Stimulated activated CD8-positive, alpha-beta memory T cell treated with anti-CD3 and anti-CD28 coated beads, Interleukin-7, amount 100 ng/mL, for 48 hours (primary cell): ENCODE results near the gene TMEM39A.

ENCODE experiments used
- DNase-seq, 2 donors: peaks; one replicate each; pipeline ENCODE4 v3.0.0-alpha.2; 2020; ENCODE audit warnings: low read depth in 1 of 2; ENCODE audit errors: extremely low read depth in 1 of 2

Gene TMEM39A

GRCh38 chr3:119457246-119457645 is 6.2 kb downstream of the TMEM39A start:
- DNase-seq: no peak

GRCh38 chr3:119456469-119456868 is 6.9 kb downstream of the TMEM39A start:
- DNase-seq: no peak

- no peak for DNase-seq
Measured at GRCh38 chr3:119453822-119454221, 9.6 kb downstream of the TMEM39A start.

GRCh38 chr3:119444590-119444989 is 18.8 kb downstream of the TMEM39A start:
- no peak for DNase-seq

DNA sequence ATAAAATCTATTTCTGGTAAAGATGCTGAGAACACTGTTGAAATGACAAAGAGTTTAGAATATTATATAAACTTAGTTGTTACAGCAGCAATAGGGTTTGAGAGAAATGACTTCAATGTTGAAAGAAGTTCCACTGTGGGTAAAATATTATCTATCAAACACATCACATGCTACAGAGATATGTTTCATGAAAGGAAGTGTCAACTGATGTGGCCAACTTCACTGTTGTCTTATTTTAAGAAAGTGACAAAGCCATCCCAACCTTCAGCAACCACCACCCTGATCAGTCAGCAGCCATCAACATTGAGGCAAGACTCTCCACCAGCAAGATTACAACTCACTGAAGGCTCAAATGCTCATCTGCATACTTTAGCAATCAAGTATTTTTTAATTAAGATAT is 20.2 kb downstream of the TMEM39A start:
- no peak for DNase-seq

DNA sequence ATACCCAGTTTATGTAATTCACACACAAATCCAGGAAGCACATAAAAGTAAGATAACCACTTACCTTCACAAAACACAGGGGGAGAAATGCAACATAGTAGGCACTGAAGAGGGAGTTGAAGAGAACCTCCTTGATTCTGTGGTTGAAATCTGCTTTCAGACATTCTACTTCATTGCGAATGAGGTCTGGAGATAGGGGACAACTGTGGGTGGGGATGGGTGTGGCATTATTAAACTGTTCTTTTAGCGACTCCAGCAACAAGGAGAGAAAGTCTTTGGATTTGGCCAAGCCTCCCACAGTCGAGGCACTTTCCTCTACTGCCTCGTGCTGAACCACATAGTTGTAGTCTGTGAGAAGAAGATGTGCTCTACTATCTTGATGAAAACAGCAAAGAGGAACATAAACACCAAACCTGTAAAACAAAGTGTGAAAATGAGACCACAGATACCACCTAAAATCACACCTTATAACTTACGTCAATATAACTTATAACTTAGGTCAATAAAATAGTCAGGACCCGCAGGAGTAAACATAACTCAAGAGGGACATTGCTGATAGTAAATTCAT is 25.6 kb downstream of the TMEM39A start:
- DNase-seq: no peak

- DNase-seq: no peak
Measured at GRCh38 chr3:119436977-119437376, 26.4 kb downstream of the TMEM39A start.

GRCh38 chr3:119434703-119435102 is 28.7 kb downstream of the TMEM39A start:
- DNase-seq: no peak

DNA sequence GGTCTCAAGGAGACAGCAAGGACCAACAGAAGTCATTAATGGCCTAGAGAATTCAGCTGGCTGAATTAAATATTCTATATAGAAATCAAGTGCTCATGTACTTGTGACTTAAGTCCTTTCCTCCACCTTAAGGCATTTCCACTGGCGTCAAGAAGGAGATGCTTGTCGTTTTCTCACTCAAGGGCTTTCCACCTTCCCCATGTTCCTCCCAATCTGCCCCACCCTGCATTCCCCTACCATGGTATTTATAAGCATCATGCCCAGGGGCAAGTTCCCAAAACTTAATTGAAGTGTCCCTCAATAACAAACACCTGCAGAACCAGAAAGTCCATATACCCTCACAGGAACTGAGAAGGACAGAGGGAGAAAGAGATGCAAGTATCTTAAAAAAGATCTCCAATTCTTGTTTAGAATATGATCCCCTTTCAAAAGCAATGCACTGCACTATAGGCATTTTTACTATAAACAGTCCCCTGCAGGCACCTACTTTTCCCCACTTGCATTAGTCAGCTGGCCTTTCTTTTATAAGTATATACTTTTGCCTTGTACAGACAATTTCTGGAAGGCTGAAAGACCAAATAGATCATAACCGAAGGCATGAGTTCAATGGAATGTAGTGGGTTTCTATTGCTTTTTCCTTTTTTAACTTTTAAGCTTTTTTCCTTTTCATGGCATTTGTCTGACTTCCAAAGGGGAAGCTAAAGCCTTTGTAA is 29.6 kb downstream of the TMEM39A start:
- no peak for DNase-seq

DNA sequence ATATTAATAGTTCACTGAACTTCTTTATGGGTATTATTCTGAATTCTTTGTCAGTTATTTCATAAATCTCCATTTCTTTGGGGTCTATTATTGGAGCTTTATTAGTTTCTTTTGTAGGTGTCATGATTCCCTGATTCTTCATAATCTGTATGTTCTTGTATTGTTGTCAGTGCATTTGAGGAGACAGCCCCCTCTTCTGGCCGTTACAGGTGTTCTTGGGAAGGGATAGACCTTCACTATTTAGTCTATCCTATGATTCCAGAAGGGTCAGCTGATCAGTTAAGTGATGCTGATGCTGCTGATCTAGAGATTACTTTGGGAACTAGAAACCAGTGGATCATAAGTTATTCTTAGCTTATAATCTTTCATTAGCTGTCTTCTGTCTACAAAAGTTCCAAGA is 34.9 kb downstream of the TMEM39A start:
- DNase-seq: no peak

DNA sequence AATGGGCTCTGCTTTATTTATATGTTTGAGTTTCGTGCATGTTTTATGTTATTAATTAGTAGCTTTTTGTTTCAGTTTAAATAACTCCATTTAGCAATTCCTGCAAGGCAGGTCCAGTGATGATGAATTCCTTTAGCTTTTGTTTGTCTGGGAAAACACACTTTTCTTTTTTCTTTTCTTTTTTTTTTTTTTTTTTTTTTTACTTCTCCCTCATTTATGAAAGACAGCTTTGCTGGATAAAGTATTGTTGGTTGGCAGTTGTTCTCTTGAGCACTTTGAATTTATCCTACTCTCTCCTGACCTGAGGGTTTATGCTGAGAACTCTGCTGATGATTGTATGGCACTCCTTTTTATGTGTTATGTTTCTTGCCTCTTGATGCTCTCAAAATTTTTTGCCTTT is 35.7 kb downstream of the TMEM39A start:
- no peak for DNase-seq

DNA sequence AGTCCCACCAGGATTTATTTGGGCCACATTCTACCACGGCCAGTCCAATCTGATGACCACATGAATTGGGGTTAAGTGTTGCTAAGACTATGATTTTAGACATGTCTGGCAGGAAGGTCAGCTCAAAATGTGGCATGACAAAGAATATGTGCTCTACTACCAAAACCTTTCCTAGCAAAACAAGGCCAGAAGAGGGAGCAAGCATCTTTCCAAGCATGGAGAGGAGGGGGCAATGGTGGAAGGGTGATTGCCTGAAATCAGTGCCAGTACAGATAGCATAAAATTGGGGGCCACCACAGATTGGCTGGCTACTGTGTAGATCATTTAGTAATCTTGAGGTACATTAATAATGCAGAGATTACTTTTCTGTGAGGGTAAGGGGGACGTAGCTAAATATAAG is 43.2 kb downstream of the TMEM39A start:
- DNase-seq: no peak

DNA sequence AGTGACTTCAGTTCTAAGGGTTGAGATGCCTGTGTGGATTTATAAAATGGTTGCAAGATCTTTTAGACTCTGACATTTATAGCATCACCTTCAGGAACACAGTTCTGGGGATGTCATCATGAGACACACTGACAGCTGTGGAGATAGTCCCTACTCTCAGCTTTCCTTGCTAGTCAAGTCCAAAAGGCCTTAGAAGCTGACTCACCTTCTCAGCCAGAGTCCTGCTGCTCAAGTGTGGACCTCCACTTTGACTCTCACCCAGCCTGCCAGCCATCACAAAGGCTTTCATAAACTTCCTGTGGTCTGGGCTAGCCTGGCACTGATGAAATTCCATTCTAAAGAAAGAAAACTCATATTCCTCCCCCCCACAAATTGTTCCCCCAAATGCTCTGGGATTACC is 44.8 kb downstream of the TMEM39A start:
- DNase-seq: no peak

GRCh38 chr3:119417771-119418512 is 45.5 kb downstream of the TMEM39A start:
- no peak for DNase-seq

DNA sequence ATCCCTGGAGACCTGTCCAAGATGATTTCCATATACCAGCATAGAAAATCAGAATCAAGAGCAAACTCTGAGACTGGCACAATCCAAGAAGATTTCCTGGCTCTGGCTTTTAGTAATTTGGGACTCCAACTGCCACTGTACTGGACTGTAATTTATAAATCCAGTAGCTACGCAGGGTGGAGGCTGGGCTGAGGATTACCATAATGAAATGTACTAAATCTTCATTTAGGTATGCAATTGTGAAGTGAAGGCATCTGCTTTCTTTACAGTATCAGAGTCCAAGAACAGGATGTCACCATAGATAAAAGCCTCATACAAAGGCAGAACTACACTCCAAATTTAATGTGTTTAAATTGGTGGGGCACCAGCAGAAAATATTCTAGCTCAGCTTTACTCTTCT is 46.5 kb downstream of the TMEM39A start:
- no peak for DNase-seq

- DNase-seq: no peak
Measured at GRCh38 chr3:119413603-119414280, 49.7 kb downstream of the TMEM39A start.

DNA sequence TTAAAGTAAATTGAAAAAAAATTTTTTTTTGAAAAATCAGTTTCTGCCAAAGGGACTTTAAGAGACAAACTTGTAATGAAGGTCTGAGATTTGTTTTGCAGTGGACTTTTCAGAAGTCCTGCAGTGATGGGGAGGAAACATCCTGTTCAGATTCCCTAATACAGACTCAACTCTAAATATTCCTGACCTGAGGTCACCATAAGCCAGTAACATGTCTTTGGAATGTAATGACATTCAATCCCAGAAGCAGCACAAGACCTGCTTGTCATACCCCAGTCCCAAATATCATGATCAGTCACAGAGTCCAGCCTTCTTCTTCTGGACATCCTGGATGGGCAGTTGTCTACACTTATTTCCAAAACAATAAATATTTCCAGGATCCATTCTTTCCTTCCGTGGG is 53.6 kb downstream of the TMEM39A start:
- DNase-seq: no peak

DNA sequence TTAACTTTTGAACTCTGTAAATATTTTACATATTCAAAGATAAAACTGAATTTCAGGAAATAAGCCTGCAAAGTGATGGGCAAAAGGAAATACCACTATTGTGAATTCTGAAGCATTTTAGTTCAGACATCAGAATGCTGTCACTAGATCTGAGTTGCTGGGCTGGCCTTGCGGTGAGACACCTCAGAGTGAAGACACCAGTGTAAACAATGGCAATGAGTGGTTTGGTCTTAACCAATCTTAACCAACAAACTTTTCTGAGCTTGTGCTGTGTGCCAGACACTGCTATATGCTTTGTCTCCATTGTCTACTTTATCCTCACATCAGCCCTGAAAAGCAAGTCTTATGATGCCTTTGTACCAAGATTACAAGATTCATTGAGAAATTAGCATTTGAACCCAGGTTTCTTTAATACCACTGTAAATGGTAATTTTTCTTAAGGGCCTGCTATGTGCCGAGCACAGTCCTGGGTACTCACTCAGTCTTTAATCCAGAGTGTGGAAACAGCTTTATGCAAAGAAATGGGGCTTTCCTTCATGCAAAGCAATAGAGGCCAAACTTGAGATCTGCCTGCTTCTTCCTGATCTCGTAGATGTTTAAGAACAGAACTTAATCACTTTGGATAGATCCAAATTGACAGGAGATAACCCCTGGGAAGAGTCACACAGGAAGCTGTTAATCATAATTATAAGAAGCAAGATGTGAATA is 55.0 kb downstream of the TMEM39A start:
- DNase-seq: no peak

- DNase-seq: no peak
Measured at GRCh38 chr3:119405315-119405714, 58.1 kb downstream of the TMEM39A start.

GRCh38 chr3:119403201-119403600 is 60.2 kb downstream of the TMEM39A start:
- no peak for DNase-seq

- no peak for DNase-seq
Measured at GRCh38 chr3:119402791-119403190, 60.6 kb downstream of the TMEM39A start.
